Fibroblast of villous mesenchyme (primary cell): ENCODE measurements around the gene PAN3. TPM values are rescaled to one million over a fixed set of nuclear protein-coding genes. Genes with fewer than 3 reads are reported as not detected.
A peak's percentile ranks its signal among the peaks of the same experiment; 100 is the strongest.

Experiments used
- DNase-seq: peaks from one replicate; pipeline ENCODE4 v3.0.0-alpha.2; 2010; ENCODE audit warnings: low read depth
- H3K4me3 ChIP-seq: 2 replicates; pipeline ENCODE4 v1.5.1; 2011; ENCODE audit warnings: low read depth, mild to moderate bottlenecking, low read length
- CTCF ChIP-seq: IDR thresholded peaks from 2 replicates; pipeline ENCODE4 v1.5.1; 2012; ENCODE audit warnings: low read depth, mild to moderate bottlenecking, low read length; ENCODE audit not compliant: insufficient read depth
- total RNA-seq: library from RNA; depleted of rRNA; stranded (reverse); fragments of >200 nt; gene quantifications from 2 replicates; pipeline ENCODE4 v1.2.3, GENCODE V29; 2012

The PAN3 gene
- total RNA-seq, 1 donor: 19.9 TPM

- H3K4me3 ChIP-seq: peak overlapping the region; percentile 9
- peak; percentile 11 for DNase-seq
- TF ChIP-seq CTCF: no peak
Observed at GRCh38 chr13:28251466-28251865, 113.1 kb downstream of the PAN3 start.

- H3K4me3 ChIP-seq: no peak overlapping the region
- TF ChIP-seq CTCF: no peak
- no peak for DNase-seq
Observed at GRCh38 chr13:28252547-28252946, 114.2 kb downstream of the PAN3 start.

GRCh38 chr13:28257305-28257704 lies 119.0 kb downstream of the PAN3 start:
- no peak for DNase-seq
- no peak for TF ChIP-seq CTCF
- H3K4me3 ChIP-seq: no peak overlapping the region

- TF ChIP-seq CTCF: no peak
- DNase-seq: no peak
Observed at GRCh38 chr13:28258417-28258816, 120.1 kb downstream of the PAN3 start.

GRCh38 chr13:28267497-28267896 lies 129.2 kb downstream of the PAN3 start:
- H3K4me3 ChIP-seq: no peak overlapping the region
- DNase-seq: no peak
- no peak for TF ChIP-seq CTCF

More at GRCh38 chr13:28258417-28258816, 120.1 kb downstream of the PAN3 start:
- no peak overlapping the region for H3K4me3 ChIP-seq

GRCh38 chr13:28268800-28269223 lies 130.5 kb downstream of the PAN3 start:
- TF ChIP-seq CTCF: no peak
- no peak overlapping the region for H3K4me3 ChIP-seq
- DNase-seq: no peak
